Hair follicular keratinocyte (primary cell): ENCODE data around the gene SH3RF3. TPM values are rescaled to one million over a fixed set of nuclear protein-coding genes. Genes with fewer than 3 reads are reported as not detected.

ENCODE experiments used
- total RNA-seq: library from RNA; depleted of rRNA; stranded (reverse); fragments of >200 nt; gene quantifications from 2 replicates; pipeline ENCODE4 v1.2.3, GENCODE V29; 2015

SH3RF3 gene
- total RNA-seq = 0.57 and 0.86 TPM in 2 replicates

GRCh38 chr2:109128616-109129355, at the start of gene SH3RF3:
Gene SH3RF3 (plus strand): TSS chr2:109129205.

Other genes starting within 250 kb of the SH3RF3 start
- not detected in 2 replicates for gene EDAR, start 140.0 kb upstream of the SH3RF3 start, total RNA-seq